Neuronal stem cell (in vitro differentiated cells): ENCODE data around the gene MAGI1. TPM values are rescaled to one million over a fixed set of nuclear protein-coding genes. Genes with fewer than 3 reads are reported as not detected.

Experiments used
- small RNA-seq: library from polyadenylated mRNA; stranded (forward); fragments of <200 nt; extraction: miRNeasy Mini kit (QIAGEN cat#:217004); gene quantifications from one replicate; pipeline ENCODE3, GENCODE V24; 2013; ENCODE audit not compliant: insufficient read depth

The MAGI1 gene

Small RNA genes within 50 kb of the gene (small RNA-seq; reads per million reads assigned to genes)
- gene RF00019: not detected
